Measurements from ENCODE around the gene PTPN22.

PTPN22 gene

GRCh38 chr1:113871597-113872113 lies at the start of gene PTPN22:
Gene PTPN22, minus strand, starts transcription at chr1:113871712.
- peak in 8 of 56 donors; percentile 1 to 16 (median 3) for DNase-seq

GRCh38 chr1:113918243-113918642 lies 46.7 kb upstream of the PTPN22 start:
- DNase-seq = no peak

- no peak for DNase-seq
Observed at GRCh38 chr1:113917400-113918082, 46.0 kb upstream of the PTPN22 start.

DNA sequence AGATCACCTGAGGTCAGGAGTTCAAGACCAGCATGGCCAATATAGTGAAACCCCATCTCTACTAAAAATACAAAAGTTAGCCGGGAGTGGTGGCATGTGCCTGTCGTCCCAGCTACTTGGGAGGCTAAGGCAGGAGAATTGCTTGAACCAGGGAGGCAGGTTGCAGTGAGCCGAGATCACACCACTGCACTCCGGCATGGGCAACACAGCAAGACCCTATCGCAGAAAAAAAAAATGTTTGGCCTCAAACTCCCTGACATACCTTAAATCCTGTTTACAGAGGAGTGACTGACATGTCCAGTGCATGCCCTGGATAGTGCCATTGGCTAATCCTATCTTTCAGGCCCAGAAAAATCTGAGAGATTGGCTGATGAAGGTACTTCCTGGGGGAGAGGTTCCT lies 45.5 kb upstream of the PTPN22 start:
- DNase-seq = no peak

DNA sequence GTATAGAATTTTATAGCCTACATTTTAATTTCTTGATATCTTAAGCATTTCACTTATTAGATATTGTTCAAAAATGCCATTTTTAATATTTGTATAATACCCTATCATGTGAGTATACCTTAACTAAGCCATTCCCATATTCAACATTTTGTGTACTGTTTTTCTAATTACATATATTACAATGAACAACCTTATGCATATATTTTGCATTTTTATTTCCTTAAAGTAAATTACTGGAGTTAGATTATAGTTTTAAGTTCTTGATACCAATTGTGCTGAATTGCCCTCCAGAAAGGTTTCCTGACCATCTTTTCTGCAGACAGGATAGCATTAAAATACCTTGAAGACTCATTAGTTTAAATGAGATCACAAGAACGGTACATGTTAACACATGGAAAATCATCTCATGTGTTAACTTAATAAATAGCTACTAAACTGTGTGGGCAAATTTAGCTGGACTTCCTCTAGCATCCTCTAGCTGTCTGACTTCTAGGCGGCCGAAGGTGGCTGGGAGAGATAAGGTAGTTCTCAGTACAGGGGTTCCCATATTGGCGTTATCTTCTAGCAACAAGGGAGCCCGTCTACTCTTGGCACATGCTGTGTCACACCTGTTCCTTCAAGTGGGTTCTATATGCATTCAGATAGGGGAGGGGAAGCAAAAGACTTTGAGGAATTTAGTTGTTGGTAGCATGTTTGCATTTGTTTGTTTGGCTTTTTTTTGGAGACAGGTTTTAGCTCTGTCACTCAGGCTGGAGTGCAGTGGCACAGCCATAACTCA lies 42.6 kb upstream of the PTPN22 start:
- DNase-seq = no peak

GRCh38 chr1:113913312-113913668 lies 41.8 kb upstream of the PTPN22 start:
- DNase-seq = no peak

DNA sequence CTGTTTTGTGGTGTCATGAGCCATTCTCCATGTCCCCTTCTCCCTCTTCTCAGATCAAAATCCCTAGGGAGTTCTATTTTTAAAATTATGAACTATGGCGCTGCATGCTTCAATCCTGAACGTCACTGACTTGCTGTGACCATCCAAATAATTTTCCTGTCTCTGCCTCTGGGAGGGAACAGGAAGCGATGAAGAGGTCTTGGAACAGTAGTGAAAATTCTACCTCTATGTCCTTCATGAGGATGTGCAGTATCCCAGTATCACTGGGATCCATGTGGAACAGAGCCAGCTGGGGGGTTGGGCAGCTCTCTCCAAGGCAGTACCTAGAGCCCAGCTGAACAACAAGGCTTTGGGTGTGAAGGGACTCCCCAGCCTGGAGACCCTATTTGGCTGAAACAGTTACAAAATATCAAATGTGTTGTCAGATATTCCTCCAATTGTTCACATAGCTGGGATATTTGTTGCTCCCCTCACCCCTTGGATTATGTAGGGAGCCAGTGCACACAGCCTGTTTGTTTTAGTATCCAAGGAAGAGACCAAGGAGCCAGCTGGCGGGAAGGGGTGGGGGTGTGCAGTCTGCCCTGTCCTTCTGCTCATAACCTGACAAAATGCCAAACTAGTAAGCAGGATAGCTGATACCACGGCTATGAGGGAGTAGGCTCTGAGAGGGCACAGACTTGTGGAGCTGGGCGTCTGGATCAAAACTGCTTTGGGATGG lies 41.2 kb upstream of the PTPN22 start:
- DNase-seq = peak in 9 of 56 donors; percentile 1 to 51 (median 7)

DNA sequence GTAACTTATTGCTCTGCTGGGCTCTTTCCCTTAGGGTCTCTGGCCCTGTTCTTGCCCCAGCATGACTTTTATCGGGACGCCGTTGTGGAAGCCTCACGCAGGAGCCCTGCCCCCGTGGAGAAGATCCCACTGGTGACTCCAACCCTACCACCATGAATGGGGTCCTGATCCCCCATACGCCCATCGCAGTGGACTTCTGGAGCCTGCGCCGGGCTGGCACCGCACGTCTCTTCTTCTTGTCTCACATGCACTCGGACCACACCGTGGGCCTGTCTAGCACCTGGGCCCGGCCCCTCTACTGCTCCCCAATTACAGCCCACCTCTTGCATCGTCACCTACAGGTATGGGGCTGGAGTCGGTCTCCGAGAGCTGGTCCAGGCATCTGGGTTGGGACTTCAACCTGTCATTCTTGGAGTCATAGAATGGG lies 33.9 kb upstream of the PTPN22 start:
- DNase-seq = peak in 5 of 56 donors; percentile 43 to 73 (median 45)

DNA sequence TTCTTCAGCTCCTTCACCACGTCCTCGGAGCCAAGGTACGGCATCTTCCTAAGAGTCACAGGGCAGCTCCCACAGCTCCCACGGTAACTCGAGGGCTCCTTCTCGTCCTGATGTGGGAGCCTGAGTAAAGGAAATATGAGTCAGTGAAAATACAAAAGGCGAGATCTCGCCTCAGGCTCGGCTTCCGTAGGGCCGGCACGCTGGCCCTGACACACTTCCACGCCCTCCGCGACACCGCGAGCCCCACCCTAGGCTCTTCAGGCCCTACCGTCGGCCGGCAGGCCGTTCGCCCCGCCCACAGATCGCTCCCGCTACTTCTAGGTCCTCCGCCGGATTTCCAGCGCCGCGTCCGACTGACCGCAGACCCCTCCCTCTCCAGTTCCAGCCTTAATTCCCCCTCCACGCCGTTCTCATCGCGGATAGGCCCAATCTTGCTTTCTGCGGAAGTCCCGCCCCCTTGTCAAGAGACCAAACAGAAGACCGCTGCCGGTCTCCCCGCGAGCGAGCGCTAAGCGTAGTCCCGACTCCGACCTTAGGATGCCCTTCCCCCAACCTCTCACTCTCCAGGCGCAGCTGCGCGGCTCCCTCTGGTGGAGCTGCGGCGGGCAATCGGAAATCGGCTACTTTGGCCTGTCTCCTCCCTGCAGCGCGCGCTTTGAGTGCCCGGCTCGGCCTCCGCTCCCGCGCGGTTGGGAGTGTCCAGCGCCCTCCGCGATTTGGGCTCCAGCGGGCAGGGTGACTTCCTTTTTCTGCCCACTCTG lies 33.3 kb upstream of the PTPN22 start, which contains the start of the genes AP4B1 and DCLRE1B:
Gene AP4B1 (minus strand): TSS at position 126 of the 761 bp plus-strand sequence. CDS start 82 bp downstream, at position 44.
Gene DCLRE1B (plus strand): TSS at position 653 of the 761 bp plus-strand sequence. CDS start 261 bp downstream, outside the sequence.
- DNase-seq = peak; percentile 88 to 100 (median 97)

DNA sequence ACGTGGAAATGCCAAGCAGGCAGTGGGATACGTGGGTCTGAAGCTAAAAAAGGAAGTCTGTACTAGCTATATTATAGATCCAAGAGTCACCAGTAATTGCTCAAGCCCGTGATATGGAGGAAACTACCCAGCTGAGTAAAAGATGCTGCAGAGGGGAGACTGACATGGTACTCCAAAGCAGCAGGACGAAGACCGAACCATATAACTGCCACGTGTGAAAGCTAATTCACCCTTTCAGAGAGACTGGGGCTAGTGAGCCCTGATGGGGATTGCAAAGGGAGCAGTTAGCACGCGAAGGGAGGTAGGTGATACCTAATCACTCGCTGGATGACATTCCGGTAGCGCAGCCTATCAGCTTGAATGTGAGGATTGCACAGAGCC lies 32.8 kb upstream of the PTPN22 start:
- peak in 13 of 56 donors; percentile 26 to 80 (median 61) for DNase-seq

- DNase-seq = peak in 4 of 56 donors; percentile 19 to 48 (median 38)
Observed at GRCh38 chr1:113903501-113904292, 32.2 kb upstream of the PTPN22 start.

DNA sequence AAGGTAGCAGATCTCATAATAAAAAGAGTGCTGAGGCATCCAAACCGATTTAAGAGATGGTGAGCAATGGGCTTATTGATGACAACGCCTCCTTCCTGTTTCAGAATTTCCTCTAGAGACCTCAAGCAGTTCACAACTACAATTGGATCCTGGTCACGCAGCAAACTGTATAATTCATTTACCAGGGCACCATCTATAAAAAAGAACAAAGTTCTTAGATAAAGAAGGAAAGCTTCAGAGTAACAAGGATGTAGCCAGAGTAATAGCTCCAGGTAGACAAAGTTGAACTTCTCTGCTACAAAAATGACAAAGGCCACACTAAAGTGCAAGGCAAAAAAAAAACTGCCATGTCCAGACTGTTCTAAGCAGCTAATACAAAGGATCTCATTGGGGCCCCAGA lies 29.7 kb upstream of the PTPN22 start:
- no peak for DNase-seq

GRCh38 chr1:113899111-113899510 lies 27.6 kb upstream of the PTPN22 start:
- DNase-seq = no peak

GRCh38 chr1:113898241-113898814 lies 26.8 kb upstream of the PTPN22 start:
- DNase-seq = no peak

GRCh38 chr1:113895961-113896360 lies 24.4 kb upstream of the PTPN22 start:
- no peak for DNase-seq

- DNase-seq = no peak
Observed at GRCh38 chr1:113895098-113895497, 23.6 kb upstream of the PTPN22 start.

DNA sequence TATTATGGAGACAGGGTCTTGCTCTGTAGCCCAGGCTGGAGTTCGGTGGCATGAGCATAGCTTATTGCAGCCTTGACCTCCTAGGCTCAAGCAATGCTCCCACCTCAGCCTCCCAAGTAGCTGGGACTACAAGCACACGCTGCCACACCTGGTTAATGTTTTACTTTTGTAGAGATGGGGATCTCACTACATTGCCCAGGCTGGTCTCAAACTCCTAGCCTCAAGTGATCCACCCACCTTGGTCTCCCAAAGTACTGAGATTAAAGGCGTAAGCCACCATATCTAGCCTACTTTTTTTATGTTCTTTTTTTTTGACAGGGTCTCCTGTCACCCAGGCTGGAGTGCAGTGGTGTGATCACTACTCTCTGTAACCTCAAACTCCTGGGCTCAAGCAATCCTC lies 21.8 kb upstream of the PTPN22 start:
- DNase-seq = no peak

DNA sequence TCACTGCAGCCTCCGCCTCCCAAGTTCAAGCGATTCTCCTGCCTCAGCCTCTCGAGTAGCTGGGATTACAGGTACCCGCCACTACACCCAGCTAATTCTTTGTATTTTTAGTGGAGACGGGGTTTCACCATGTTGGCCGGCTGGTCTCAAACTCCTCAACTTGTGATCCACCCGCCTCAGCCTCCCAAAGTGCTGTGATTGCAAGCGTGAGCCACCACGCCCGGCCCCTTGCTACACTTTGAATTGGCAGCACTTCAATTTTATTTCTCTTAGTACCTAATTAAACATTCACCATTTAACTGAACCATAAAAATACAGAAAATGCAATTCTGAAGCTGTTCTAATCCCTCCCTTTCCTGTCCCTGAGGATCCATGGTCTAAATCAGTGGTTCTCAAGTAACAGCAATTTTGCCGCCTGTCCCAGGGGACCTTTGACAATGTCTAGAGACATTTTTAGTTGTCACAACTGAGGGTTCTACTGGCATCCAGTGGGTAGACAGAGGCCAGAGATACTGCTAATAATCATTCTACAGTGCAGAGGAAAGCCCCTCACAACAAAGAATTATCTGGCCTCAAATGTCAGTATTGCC lies 20.2 kb upstream of the PTPN22 start:
- no peak for DNase-seq

DNA sequence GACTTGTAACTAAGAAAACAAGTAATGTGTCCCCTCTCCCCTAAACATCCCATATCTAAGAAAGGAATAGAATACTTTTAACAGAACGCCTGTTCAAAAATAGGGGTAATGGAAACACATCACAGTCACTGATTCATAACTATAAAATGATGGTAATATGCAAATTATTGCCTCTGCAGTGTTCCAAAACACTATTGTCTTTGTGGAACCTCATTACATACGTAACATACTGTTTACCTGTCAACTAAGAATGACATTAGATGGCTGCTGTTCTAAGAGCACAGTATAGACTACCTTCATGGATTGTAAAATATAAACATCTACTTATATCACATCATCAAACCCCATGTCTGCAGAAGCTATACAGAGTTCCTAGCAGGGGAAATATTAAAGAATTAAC lies 19.3 kb upstream of the PTPN22 start:
- no peak for DNase-seq
